ENCODE data around the gene TMEM52B. TPM values are rescaled to one million over a fixed set of nuclear protein-coding genes. Genes with fewer than 3 reads are reported as not detected.

Gene TMEM52B
- total RNA-seq, 2 donors from 2014 or later, result not detected

DNA sequence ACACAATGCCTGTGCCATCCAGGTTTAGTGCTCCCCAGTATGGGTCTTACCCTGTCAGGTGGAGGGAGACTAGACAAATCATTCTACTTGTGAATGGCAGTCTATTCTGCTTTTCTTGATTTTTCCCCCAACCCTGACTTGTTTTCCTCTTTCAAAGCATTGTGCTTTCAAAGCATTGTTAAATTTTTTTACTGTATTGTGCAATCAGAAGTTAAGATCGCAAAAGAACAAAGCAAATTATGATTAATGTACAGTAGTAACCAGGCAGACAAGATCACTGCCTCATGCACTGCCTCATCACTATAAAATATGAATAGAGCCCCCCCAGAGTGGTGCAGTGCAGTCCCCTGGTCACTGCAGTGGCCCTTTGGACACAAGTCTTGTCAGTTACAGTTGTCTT, 47.9 kb downstream of the TMEM52B start:
- TF ChIP-seq, protein P1, sequence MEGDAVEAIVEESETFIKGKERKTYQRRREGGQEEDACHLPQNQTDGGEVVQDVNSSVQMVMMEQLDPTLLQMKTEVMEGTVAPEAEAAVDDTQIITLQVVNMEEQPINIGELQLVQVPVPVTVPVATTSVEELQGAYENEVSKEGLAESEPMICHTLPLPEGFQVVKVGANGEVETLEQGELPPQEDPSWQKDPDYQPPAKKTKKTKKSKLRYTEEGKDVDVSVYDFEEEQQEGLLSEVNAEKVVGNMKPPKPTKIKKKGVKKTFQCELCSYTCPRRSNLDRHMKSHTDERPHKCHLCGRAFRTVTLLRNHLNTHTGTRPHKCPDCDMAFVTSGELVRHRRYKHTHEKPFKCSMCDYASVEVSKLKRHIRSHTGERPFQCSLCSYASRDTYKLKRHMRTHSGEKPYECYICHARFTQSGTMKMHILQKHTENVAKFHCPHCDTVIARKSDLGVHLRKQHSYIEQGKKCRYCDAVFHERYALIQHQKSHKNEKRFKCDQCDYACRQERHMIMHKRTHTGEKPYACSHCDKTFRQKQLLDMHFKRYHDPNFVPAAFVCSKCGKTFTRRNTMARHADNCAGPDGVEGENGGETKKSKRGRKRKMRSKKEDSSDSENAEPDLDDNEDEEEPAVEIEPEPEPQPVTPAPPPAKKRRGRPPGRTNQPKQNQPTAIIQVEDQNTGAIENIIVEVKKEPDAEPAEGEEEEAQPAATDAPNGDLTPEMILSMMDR (IDR thresholded peaks at IDR 0.05), result no peak
- no peaks in the 10 kb centered on the region for H3K4me1 ChIP-seq
- H3K4me3 ChIP-seq, result no peak overlapping the region
- no peaks in the 10 kb centered on the region for H3K36me3 ChIP-seq
- no peak for DNase-seq
- no peak overlapping the region for H3K27ac ChIP-seq
- H3K9ac ChIP-seq (ENCODE audit: low read depth in 2 of 2, low read length in 2 of 2), result no peak overlapping the region
- H3K27me3 ChIP-seq, result no peaks in the 10 kb centered on the region
- intact Hi-C loops (cut with DNase I), result loop anchor here (10.0 kb wide), 1 partner anchor 508 kb away; no protein-coding TSS in a partner anchor
- no peaks in the 10 kb centered on the region for H3K9me3 ChIP-seq

DNA sequence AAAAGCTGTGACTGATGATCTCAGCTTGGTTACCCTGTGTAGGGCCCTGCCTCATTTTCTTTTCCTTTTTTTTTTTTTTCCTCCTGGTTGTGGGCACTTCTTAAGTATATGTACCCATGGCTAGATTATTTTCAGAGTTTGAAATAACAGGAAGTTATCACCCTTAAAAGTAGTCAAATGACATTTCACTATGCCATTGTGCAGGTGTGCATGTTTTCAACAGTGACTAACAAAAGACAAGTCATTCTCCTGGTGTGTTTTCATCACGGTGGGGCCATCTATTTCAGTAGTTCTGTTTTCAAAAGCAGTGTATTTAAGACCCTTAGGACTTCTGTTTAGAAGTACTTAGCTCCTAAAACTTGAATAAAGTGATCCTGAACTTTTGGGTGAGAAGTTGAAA, 48.8 kb downstream of the TMEM52B start:
- no peak overlapping the region for H3K4me3 ChIP-seq
- no peaks in the 10 kb centered on the region for H3K9me3 ChIP-seq
- no peak overlapping the region for H3K27ac ChIP-seq
- no peak overlapping the region for H3K9ac ChIP-seq (ENCODE audit: low read depth in 2 of 2, low read length in 2 of 2)
- H3K27me3 ChIP-seq, result no peaks in the 10 kb centered on the region
- TF ChIP-seq, protein P1 (IDR thresholded peaks at IDR 0.05), result no peak
- intact Hi-C loops (cut with DNase I), result loop anchor here (10.0 kb wide), 1 partner anchor 507 kb away; no protein-coding TSS in a partner anchor
- no peaks in the 10 kb centered on the region for H3K36me3 ChIP-seq
- DNase-seq, result no peak
- H3K4me1 ChIP-seq, result no peaks in the 10 kb centered on the region

DNA sequence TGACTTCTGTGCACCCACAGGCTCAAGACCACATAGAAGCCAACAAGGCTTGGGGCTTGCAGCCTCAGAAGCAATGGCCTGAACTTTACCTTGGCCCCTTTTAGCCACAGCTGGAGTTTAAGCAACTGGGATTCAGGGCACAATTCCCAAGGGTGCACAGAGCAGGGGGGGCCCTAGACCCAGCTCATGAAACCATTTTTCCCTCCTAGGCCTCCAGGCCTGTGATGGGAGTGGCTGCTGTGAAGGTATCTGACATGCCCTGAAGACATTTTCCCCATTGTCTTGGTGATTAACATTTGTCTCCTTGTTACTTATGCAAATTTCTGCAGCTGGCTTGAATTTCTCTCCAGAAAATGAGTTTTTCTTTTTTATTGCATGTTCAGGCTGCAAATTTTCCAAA, 55.7 kb downstream of the TMEM52B start:
- Histone ChIP-seq H3K27ac (no peak overlapping the region), H3K9ac (ENCODE audit: low read depth in 2 of 2, low read length in 2 of 2) (no peak overlapping the region), H3K27me3 (no peaks in the 10 kb centered on the region), H3K4me3 (no peak overlapping the region), H3K4me1 (no peaks in the 10 kb centered on the region), H3K36me3 (no peaks in the 10 kb centered on the region), H3K9me3 (no peaks in the 10 kb centered on the region)
- no peak for DNase-seq
- intact Hi-C loops (cut with DNase I), result loop anchor here (10.0 kb wide), 1 partner anchor 440 kb away; the partner anchor contains the start of gene STYK1
- TF ChIP-seq, protein P1 (IDR thresholded peaks at IDR 0.05), result no peak

DNA sequence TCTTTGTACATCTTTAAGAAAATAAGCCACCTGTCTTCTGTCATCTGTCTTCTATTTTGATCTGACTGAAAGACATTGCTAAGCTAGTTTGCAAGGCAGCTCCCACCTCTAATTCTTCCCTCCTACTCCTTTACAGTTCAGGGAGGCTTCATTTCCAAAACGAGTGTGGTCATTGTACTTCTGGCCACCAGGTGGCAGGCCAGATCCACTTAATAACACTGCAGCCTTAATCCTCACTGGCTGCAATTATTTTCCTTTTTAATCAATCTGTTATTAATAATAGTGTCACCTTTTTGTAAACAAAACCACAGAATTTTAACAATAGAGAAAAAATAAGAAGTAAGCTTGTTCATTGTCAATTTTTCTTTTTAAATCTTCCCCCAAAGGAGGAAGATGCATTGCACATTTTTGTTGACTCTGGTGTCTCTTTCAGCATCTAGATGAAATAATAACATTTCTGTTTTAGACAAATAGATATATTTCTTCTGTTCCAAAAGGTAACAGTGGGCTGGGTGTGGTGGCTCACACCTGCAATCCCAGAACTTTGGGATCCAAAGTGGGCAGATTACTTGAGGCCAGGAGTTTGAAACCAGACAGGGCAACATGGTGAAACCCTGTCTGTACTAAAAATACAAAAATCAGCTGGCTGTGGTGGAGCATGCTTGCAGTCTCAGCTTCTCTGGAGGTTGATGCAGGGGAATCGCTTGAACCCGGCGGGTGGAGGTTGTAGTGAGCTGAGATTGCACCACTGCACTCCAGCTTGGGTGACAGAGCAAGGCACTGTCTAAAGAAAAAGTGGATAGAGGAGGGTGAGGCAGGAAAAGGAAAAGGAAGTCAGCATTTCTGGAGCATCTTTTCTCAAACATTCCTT, 57.2 kb downstream of the TMEM52B start:
- Histone ChIP-seq H3K9ac (ENCODE audit: low read depth in 2 of 2, low read length in 2 of 2) (no peak overlapping the region), H3K27me3 (no peaks in the 10 kb centered on the region), H3K4me3 (no peak overlapping the region), H3K36me3 (no peaks in the 10 kb centered on the region), H3K27ac (no peak overlapping the region), H3K4me1 (no peaks in the 10 kb centered on the region), H3K9me3 (no peaks in the 10 kb centered on the region)
- TF ChIP-seq, protein P1 (IDR thresholded peaks at IDR 0.05), result peak; percentile 86
- no peak for DNase-seq
- intact Hi-C loops (cut with DNase I), result loop anchor here (5.0 to 10.0 kb wide), 3 partner anchors 326 to 516 kb away; partner anchors contain the start of gene STYK1

DNA sequence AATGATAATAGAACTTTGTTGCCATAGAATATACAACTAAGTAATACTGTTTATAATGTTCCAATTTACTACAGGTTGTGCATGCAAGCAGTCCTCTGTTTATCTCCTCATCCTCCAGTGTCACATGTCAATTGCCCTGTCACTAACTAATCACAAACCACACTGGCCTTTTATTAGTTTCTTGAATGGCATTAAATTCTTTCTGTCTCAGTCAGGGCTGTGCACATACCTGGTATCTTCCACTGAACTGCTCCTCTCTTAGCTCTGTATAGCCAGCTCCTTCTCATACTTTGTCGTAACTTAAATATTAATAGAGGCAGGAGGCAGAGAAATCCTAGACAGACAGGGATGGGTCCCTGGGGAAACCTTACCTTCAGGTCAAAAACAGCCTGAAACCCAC, 57.9 kb downstream of the TMEM52B start:
- intact Hi-C loops (cut with DNase I), result loop anchor here (5.0 to 10.0 kb wide), 3 partner anchors 326 to 516 kb away; partner anchors contain the start of gene STYK1
- no peak for DNase-seq

More for the DNA sequence above, 57.9 kb downstream of the TMEM52B start:
- H3K4me3 ChIP-seq, result no peak overlapping the region
- no peaks in the 10 kb centered on the region for H3K9me3 ChIP-seq
- no peak overlapping the region for H3K9ac ChIP-seq (ENCODE audit: low read depth in 2 of 2, low read length in 2 of 2)
- no peaks in the 10 kb centered on the region for H3K36me3 ChIP-seq
- no peak overlapping the region for H3K27ac ChIP-seq
- no peaks in the 10 kb centered on the region for H3K4me1 ChIP-seq
- TF ChIP-seq, protein P1 (IDR thresholded peaks at IDR 0.05), result no peak
- H3K27me3 ChIP-seq, result no peaks in the 10 kb centered on the region
